GM19372 (cell line): ENCODE measurements around the gene ADAMTSL1.
"Not testable (repeated sequence)": the region's sequence is repeated elsewhere in the genome, so short reads cannot be mapped to it uniquely, and the experiment has no call there.

Source experiments
- ATAC-seq: cut with Tn5 transposase; IDR thresholded peaks from one replicate; pipeline ENCODE4 v1.9.1; 2021; ENCODE audit warnings: mild to moderate bottlenecking, low read depth, moderate library complexity; ENCODE audit not compliant: unreplicated experiment

ADAMTSL1 gene

DNA sequence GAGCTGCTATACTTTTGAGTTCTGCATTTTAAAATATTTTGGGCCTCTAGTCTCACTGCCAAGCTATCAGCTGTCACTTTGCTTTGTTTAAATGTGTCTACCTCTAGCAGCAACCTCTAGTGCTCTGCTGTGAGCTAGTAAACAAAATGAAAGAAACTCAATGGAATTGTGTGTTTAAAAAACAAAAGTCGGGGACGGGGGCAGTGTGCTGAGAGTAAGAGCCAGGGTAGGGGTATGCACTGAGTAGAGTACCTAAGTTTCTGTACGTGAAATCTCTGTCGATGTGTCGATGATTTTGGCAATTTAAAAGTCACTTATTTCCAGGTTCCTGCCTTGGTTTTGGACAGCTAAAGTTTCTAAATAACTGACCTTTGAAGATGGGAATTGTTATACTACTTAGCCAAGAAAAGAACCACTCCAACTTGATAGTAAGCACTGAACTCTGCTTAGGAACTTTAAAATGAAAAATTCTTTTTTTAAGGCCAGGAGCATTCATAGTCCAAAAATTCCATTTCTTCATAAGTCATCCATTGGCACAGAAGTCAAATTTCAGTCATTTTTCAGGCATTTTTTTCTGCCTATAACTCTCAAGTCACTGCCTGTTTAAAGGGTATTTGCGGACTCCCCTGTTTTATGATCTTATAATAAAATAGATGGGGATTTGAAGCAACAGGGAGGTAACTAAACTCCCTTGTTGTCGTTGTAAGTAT lies 447.6 kb downstream of the ADAMTSL1 start:
- no peak for ATAC-seq

DNA sequence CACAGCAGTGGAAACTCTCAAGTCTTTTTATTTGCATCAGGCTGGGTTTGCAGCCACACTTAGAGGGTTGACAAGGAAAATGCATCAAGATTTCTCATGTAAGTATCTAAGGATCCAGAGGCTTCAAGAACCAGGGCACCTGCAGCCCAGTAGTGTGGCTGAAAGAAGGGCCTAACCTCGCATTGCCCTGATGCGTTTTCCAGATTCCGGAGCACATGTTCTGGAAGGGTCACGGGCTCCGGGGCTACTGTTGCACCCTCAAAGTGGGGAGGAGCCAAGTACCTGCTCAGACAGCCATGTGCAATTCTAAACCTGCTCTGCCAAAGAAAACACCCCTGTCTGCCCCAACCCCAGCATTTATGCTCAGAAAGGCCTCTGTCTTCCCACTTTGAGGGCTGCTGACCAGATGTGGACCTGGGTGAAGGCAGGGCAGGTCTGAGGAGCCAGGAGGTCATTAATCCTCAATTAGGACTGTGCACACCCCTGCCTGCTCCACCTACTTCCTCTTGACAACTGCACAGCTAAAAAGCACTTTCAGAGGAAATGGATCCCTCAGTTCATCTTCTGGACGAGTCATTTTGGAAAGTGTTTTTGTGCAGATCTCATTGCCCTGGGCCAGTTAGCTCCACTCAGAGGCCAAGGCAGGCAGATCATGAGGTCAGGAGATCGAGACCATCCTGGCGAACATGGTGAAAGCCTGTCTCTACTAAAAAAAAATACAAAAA lies 448.4 kb downstream of the ADAMTSL1 start:
- ATAC-seq, result no peak

DNA sequence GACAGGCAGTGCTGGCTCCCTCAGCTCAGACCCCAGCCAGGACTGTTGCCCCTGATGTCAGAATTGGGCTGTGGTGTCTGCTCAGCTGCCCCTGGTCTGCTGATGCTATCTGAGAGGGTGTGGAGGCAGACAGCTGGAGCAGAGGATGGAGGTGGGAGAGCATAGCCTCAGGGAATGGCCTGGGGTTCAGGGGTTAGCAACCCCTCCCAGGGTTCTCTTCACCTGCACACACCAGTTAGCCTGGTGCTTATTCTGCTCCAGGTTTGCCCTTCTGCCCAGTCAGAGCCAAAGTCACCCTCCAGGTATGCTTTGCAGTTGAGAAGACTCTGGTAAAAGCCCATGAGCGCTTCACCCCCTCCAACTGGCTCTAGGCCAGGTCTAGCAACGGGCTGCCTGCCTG lies 449.2 kb downstream of the ADAMTSL1 start:
- ATAC-seq, result no peak

GRCh38 chr9:18923671-18924430 lies 449.9 kb downstream of the ADAMTSL1 start:
- ATAC-seq, result no peak

DNA sequence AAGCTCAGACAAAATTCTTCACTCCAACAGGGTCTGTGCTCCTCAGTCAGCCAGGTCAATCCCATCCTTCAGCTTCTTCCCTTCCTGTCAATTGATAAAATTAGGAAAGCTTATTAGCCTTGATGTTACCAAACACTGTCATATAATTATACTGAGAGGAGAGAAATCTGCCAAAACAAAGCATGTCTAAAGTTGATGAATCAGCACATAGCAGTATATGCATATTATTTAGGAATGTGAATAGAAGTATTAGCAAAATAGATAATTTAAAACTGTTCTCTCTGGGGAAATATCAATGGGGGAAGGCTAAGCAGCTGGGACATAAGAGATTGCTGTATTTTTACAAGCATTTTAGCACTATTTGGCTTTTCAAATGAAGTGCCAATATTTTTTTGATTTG lies 451.9 kb downstream of the ADAMTSL1 start:
- no peak for ATAC-seq

DNA sequence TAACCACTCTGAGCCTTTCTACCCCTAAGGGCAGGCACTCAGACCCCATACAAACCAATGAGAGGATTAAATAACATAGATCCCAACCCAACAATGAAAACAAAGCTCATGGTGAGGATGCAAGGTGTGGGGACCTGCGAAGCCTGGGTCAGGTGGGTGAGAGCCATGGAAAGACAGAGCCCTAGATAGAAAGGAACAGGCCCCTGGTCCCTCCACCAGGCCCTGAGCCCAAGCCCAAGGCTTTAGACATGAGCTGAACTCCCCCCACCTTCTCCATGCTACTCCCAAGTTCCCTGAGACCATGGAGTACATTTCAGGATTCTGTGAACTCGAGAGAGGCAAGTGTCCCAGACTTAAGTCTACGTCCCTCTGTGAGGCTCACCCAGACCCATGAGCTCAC lies 452.6 kb downstream of the ADAMTSL1 start:
- no peak for ATAC-seq

- ATAC-seq, result no peak
These were observed 454.8 kb downstream of the ADAMTSL1 start for GRCh38 chr9:18928711-18929110.

- ATAC-seq, result not testable (repeated sequence)
These were observed 456.7 kb downstream of the ADAMTSL1 start for GRCh38 chr9:18930611-18931010.

DNA sequence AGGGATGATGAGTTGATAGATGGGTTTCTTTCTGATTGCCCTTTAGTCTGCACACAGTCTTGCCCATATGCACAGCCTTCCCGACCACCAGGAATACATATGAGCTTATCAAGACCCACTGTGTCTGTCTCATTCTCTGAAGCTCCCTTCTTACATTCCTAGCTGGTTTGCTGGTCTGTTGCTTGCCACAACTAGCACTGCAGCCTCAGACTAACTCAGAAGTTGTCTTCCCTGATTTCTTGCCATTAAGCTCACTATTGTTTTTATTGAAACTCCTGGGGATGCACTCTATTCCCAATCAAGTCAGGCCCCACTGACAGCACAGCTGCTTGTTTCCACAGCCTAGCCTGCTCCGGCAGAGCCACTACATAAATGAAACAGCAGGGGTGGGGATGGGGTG lies 461.6 kb downstream of the ADAMTSL1 start:
- ATAC-seq, result no peak

DNA sequence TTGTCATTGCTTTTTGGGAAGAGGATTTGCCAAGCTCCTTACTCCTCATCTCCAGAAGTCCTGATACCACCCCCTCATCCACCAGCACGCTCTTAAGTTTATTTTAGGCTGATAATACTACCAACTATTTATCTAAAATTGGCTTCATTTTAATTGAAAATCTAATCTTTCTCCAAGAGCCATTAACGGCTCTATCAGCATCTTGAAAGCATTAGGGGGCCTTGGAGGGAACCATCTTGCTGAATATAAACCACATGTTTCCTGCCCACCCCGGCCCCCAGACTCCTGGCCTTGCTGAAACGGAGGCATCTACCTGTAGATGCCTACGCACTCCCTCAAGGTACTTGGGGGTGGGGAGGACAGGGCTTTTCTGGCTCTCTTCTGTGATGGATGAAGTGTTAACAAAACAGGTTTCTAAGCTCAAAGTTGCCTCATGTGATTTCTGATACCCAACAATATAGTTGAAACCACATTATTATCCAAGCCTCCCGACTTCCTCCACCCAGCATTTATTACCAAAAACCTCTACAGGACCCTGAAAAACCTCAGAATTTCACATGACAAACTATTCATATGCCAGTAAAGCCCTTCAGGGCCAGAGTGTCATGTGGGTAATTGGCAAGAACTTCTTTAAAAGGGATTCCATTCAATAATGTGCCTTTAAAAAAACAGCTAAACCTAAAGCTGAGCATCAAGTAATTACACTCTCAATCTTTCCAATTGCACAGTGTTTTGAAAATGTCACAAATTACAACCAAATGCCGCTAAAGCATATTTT lies 462.3 kb downstream of the ADAMTSL1 start:
- no peak for ATAC-seq

GRCh38 chr9:18939943-18940342 lies 466.0 kb downstream of the ADAMTSL1 start:
- no peak for ATAC-seq

DNA sequence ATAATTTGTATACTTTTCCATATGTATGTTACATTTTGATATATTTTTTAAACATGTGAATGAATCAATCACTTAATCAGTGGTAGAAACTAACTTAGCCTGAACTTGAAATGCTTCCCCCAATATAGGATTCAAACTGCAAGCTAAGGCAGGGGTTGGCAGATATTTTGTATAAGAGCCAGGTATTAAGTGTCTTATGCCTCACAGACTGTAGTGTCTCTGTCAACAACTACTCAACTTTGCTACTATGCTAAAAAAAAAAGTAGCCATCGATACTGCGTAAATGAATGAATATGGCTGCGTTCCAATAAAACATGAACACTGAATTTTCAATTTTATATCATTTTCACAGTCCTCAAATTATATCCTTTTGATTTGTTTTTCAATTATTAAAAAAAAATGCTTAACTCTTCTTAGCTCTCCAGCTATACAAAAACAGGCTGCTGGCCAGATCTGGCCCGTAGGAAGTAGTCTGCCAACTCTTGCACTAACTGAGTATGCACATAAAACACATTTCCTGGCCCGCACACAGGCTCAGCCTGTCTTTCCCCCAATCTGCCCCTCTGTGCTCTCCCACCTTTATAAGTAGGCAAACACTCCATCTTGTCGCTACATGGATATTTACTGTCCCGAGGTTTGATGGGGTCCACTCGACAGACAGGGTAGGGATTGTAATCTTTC lies 467.2 kb downstream of the ADAMTSL1 start:
- ATAC-seq, result no peak

DNA sequence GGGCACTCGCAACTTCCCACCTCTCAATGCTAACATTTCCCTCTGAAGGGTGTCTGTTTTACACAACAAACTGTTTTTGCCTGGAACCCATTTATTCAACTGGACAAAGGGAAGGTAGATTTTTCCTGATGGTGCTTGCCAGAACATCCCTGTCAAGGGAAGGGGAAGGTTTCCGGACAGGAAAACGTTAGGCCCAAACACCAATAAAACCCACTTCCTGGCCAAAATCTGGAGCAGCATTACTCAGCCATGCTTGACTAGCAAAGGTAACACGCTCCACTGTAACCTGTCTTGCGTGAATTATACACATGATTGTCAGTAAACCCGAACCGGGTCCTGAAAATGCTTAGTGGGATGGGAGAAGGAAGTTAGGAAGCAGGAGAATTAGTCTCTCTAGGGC lies 468.8 kb downstream of the ADAMTSL1 start:
- no peak for ATAC-seq

GRCh38 chr9:18947892-18948339 lies 474.0 kb downstream of the ADAMTSL1 start:
- ATAC-seq, result no peak

DNA sequence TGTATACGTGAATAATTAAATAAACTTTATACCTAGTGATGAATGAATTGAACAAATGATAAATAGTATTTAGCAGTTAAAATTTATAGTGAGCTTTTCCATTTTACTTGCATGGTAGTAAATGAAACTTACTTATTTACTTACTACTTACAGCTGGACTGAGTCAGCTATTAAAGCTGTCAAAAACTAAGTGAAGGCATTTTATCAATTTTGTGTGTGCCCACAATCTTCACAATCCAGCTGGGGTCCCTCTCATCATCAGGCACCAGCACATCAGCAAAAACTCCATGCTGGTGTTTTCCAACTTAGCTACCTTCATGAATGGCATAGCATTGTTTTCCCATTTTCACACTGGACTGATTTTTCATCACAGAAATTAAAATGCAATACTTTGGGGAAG lies 478.0 kb downstream of the ADAMTSL1 start:
- no peak for ATAC-seq

DNA sequence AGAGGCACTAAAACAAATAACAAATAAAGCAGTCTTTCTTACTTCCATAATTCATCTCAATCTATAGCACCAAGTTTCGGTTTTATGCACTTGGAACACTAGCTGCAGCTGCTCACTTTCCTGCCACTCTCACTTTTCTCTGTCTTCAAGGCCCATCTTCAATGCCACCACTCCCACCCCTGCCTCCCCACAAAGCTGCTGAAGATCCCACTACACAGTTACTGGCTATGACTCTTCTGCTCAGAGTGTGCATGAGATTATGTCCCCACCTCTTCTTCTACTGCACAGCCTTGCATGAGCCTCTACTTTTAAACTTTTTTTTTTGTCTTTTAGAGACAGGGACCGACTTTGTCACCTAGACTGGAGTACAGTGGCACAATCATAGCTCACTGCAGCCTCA lies 481.7 kb downstream of the ADAMTSL1 start:
- ATAC-seq, result no peak
